H1 (cell line): ENCODE data around the gene ACTL9. TPM values are rescaled to one million over a fixed set of nuclear protein-coding genes. Genes with fewer than 3 reads are reported as not detected.

Experiments
- CREB1 ChIP-seq: IDR thresholded peaks from 2 replicates; pipeline ENCODE4 v1.6.1; 2012; ENCODE audit warnings: inconsistent platforms
- EZH2 ChIP-seq: fragments of 200-600 bp; sonication (generic); IDR thresholded peaks from 2 replicates; pipeline ENCODE4 v1.7.1; 2012; ENCODE audit warnings: low read depth, mild to moderate bottlenecking, moderate library complexity, low read length, inconsistent platforms; ENCODE audit not compliant: severe bottlenecking
- JUND ChIP-seq: IDR thresholded peaks from 2 replicates; pipeline ENCODE4 v1.6.1; 2011; ENCODE audit warnings: mild to moderate bottlenecking, improper control_type of control experiment, low read length
- KDM4A ChIP-seq: IDR thresholded peaks from one replicate; pipeline ENCODE4 v1.7.1; 2012; ENCODE audit warnings: low read depth, mild to moderate bottlenecking, moderate library complexity, low read length, inconsistent platforms; ENCODE audit not compliant: severe bottlenecking
- TAF7 ChIP-seq: optimal IDR thresholded peaks from 2 replicates; pipeline ENCODE3; 2011; ENCODE audit warnings: low read depth, mild to moderate bottlenecking, inconsistent platforms, low read length, moderate library complexity, borderline replicate concordance
- polyA plus RNA-seq, 7 experiments: library from polyadenylated mRNA; depleted of rRNA in 3 of 7; stranded (reverse) in 5 of 7; unstranded in 2 of 7; fragments of >200 nt in 5 of 7; fragments of 200-250 nt in 2 of 7; gene quantifications; 1 replicate in 5 of 7; 2 replicates in 1 of 7; 4 replicates in 1 of 7; pipeline versions ENCODE4 v1.2.1 to v1.2.3, GENCODE V29; 2011 to 2013; ENCODE audit warnings: missing spikeins in 2 of 7, mixed read lengths in 2 of 7
- total RNA-seq: library from RNA; stranded (reverse); fragmentation: NEBNext Ultra II Directional; extraction: Animal tissue kit (Norgen Biotek cat#: 25700); gene quantifications from 2 replicates; pipeline ENCODE4 v1.2.1, GENCODE V29; 2021

The ACTL9 gene
- total and polyA plus RNA-seq, 2 of the 8 experiments (the other 6 are each of a cell fraction or from before 2014, with no cell fraction given) = not detected

DNA sequence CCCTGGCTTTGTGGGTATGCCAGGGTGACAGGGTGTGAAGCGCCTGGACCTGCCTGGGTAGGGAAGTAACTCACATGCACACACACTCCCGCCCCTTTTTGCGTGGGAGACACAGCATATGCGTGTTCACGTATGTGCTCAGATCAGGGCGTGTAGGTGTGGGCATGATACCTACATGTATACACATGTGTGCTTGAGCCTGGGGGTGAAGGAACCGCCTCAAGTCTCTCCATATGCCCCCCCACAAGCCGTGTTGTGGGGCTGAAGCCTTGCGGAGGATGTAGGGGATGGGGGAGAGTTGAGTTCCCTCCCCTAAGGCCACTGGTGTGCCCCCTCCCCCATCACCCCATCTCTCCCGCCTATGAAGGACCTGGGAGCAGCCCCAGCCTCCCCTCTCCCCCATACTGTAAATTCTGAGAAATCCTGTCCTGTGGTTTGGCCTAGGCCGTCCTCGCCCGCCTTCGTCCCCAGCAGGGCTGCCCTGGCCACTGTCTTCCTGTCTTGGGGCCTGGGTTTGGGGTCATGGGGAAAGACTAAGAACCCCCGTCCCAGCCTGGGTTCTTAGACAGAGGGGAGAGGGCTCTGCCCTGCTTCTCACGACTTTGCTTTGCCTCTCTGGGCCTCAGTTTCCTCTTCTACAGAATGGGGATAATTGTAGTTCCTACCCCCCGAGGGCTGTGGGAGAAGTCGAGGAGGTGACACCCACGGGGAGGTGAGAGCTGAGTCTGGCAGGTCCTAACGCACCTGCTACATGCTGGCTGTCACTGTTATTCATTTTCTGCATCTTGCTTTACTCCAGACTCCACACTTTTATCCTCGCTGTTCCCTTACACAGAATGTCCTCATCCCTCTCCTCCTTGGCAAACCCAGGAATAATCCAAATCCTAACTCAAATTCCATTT is 14.3 kb downstream of the ACTL9 start (continued):
- no peak for TF ChIP-seq KDM4A
- TF ChIP-seq TAF7 = no peak
- TF ChIP-seq JUND = no peak
- no peak for TF ChIP-seq EZH2
- no peak for TF ChIP-seq CREB1
